ENCODE data around the gene PARD6B.

GRCh38 chr20:50693001-50693400 lies 38.4 kb upstream of the PARD6B start:
- no peak for TF ChIP-seq ZBTB7A (CRISPR knock-in tag; IDR thresholded peaks at IDR 0.05)
- no peak for TF ChIP-seq ZNF12 (CRISPR knock-in tag; IDR thresholded peaks at IDR 0.05)
- TF ChIP-seq EHMT2 (IDR thresholded peaks at IDR 0.05; ENCODE audit: borderline replicate concordance, low read depth, low read length) = no peak
- no peak for TF ChIP-seq ZZZ3 (CRISPR knock-in tag; IDR thresholded peaks at IDR 0.05; ENCODE audit: borderline replicate concordance)

Data from HepG2 (cell line).